ENCODE results near the gene MYO18B.
A peak's percentile ranks its signal among the peaks of the same experiment; 100 is the strongest.

MYO18B gene

GRCh38 chr22:26038365-26038764 is 296.4 kb downstream of the MYO18B start:
- no peak for DNase-seq (ENCODE audit: low spot score)
- FAIRE-seq: no peak

GRCh38 chr22:26041931-26042330 is 299.9 kb downstream of the MYO18B start:
- DNase-seq (ENCODE audit: low spot score): no peak
- no peak for FAIRE-seq

DNA sequence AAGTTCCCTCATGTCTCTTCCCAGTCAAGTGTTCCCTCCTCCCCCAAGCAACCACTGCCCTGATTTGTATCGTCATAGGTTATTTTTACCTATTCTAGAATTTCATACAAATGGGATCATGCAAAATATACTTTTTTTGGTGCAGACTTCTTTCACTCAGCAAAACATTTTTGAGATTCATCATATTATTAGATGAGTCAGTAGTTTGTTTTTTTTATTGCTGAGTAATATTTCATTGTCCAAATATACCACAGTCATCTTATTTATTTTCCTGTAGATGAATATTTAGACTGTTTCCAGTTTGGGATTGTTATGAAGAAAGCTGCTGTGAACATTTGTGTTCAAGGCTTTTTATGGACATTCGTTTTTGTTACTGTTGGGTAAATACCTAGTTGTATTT is 301.0 kb downstream of the MYO18B start:
- no peak for DNase-seq (ENCODE audit: low spot score)
- no peak for FAIRE-seq

- FAIRE-seq (no peak), DNase-seq (ENCODE audit: low spot score) (no peak)
Observed at GRCh38 chr22:26045051-26045450, 303.1 kb downstream of the MYO18B start.

GRCh38 chr22:26045860-26046259 is 303.9 kb downstream of the MYO18B start:
- peak; percentile 89 for FAIRE-seq
- no peak for DNase-seq (ENCODE audit: low spot score)

DNA sequence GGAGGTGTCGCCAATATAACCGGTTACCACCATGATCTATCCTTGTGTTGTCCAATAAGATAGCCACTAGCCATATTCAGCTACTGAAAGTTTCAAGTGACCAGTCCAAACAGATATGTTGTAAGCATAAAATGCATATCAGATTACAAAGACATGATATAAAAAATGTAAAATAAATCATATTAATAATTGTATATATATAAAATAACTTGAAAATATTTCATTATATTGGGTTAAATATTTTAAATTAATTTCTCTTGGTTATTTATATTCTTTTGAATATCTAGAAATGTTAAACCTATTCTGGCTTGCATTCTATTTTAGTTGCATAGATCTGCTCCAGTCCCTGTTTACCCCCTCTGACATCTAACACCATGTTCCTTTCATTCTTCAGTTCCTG is 305.5 kb downstream of the MYO18B start:
- FAIRE-seq (no peak), DNase-seq (ENCODE audit: low spot score) (no peak)

- DNase-seq (ENCODE audit: low spot score): no peak
- FAIRE-seq: peak; percentile 20
Observed at GRCh38 chr22:26047920-26048319, 305.9 kb downstream of the MYO18B start.

- DNase-seq (ENCODE audit: low spot score): no peak
- peak; percentile 61 for FAIRE-seq
Observed at GRCh38 chr22:26050079-26050478, 308.1 kb downstream of the MYO18B start.

- DNase-seq (ENCODE audit: low spot score): no peak
Observed at GRCh38 chr22:26053737-26054316, 311.8 kb downstream of the MYO18B start.

DNA sequence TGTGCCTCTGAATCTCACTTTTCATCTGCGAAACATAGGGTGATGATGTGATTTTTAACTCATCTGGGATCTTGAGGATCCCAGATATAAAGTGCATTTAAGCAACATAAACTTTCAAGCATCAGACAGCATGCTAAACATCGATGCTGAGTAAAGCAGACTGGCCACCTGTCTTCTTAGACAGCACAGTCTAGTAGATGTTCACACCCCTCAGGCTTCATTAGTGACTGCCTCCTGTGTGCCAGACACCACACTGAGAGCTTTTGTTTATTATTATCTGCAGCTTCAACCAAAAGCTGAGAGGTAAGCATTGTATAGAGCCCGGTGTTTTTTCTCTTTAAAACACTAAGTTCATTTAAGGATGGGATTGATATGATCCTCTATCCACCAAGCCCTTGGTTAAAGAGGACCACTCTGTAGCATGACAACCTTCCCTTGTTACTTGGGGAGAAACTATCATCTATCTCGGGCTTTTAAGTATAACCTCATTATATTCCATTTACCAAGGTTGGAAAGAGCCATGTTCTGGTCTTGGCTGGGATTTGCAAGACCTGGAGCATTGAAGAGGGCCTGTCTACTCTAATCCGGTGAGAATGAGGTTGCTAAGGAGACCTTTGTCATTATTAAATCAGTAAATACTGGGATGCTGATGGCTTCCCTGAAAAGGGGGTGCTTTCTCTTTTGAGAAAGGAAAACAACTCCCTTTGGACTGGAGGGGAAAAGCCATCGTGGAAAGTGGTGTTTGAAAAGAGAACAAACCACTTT is 313.0 kb downstream of the MYO18B start:
- no peak for DNase-seq (ENCODE audit: low spot score)
- FAIRE-seq: peak; percentile 71

More at GRCh38 chr22:26053737-26054316, 311.8 kb downstream of the MYO18B start:
- no peak for FAIRE-seq

- FAIRE-seq (no peak), DNase-seq (ENCODE audit: low spot score) (no peak)
Observed at GRCh38 chr22:26055693-26056092, 313.7 kb downstream of the MYO18B start.

- no peak for FAIRE-seq
- no peak for DNase-seq (ENCODE audit: low spot score)
Observed at GRCh38 chr22:26056455-26057200, 314.6 kb downstream of the MYO18B start.

DNA sequence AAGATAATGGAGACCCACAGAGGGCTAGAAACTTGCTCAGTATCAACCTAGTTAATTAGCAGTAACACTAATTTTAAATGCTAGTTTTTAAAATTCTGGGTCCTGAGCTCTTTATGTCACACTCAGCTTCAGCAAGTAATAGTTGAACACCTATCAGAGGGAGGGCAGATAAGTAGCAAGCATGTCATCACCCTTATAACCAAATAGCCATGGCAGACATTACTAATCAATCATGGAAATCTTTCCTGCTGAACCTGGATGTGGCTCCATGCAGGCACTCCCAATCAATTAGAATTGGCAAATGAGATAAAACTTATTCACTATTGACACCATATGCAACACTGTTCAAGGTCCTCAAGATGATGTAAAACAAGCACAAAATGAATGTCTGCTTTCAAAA is 315.7 kb downstream of the MYO18B start:
- FAIRE-seq (no peak), DNase-seq (ENCODE audit: low spot score) (no peak)

DNA sequence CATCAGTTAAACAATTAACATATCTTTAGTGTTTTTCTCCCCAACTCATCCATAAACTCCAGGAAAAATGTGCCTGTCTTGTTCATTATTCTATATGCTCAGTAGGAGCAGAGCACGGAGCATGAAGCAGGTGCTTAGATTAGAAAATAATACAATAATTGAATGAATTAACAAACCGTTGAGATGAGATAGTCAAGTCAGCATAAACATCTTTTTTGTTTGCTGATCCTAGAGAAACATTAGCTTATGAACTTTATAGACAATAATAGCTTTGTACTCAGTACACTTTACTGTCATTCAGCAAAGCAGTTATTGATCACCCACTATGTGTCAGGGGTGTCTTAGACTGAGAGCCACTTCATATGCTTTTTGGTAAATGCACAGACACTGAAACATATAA is 322.1 kb downstream of the MYO18B start:
- no peak for FAIRE-seq

DNA sequence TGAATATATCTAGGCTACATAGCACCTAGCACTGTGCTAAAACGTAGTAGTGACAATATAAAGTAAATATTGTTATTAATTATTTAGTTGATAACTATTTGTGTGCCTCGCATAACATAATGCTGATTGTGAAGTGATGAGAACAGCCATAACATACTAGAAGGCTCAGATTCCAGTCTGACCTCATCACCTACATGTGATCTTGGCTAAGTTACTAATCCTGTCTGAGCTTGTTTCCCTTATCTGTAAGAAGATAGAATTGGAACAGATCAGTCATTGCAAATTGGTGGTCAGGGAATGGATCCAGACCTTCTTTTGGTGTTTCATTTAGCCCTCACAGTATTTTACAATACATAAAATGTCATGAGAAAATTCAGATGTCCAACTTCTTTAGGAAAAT is 323.9 kb downstream of the MYO18B start:
- FAIRE-seq (no peak), DNase-seq (ENCODE audit: low spot score) (no peak)

More for the DNA sequence above, 322.1 kb downstream of the MYO18B start:
- no peak for DNase-seq (ENCODE audit: low spot score)

DNA sequence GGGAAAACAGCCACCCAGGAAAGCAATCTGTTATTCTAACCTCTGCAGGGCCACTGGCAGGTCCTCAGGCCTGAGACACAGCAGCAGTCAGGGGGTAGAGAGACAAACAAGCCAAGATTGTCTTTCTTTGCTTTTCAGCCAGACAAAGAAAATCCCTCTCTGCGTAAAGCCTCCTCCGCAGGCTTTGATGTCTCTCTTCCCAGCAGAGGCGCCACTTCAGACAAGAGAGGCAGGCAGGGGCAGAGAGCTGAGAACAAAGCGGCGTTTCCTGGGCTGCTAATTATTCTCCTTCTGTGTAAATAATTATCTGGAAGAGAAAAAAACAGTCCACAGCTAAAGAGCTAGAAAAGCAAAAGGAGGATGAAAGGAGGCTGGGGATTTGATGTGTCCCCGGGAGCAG is 324.5 kb downstream of the MYO18B start:
- DNase-seq (ENCODE audit: low spot score) (no peak), FAIRE-seq (no peak)

DNA sequence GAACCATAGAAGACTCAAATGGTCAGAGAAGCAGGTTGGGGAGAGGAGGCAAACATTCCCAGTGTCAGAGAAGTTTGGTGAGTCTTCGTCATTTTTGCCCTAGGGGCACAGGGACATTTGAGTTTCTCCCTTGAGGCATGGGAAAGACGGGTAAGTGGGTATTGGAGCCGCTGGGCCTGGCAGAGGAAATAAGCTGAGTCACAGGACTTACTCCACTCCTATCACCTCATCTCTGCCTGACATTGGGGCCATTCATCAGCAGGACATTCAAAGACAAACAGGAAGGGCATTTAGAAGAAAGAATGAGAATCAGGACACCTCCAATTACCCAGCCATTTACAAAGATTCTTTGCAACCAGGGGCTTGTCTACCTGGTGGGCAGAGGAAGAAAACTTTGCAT is 326.6 kb downstream of the MYO18B start:
- FAIRE-seq (peak; percentile 50), DNase-seq (ENCODE audit: low spot score) (no peak)

- DNase-seq (ENCODE audit: low spot score) (no peak), FAIRE-seq (no peak)
Observed at GRCh38 chr22:26072621-26073020, 330.6 kb downstream of the MYO18B start.

- FAIRE-seq: no peak
- no peak for DNase-seq (ENCODE audit: low spot score)
Observed at GRCh38 chr22:26075251-26075650, 333.3 kb downstream of the MYO18B start.

GRCh38 chr22:26079009-26079408 is 337.0 kb downstream of the MYO18B start:
- DNase-seq (ENCODE audit: low spot score) (no peak), FAIRE-seq (peak; percentile 55)

Data from urothelium cell line (cell line).